HG03342 (cell line): ENCODE data around the gene NSDHL.

Experiments used
- ATAC-seq: cut with Tn5 transposase; IDR thresholded peaks from one replicate; pipeline ENCODE4 v1.9.1; 2021; ENCODE audit warnings: mild to moderate bottlenecking, moderate library complexity; ENCODE audit not compliant: unreplicated experiment

The NSDHL gene

GRCh38 chrX:152892999-152893891, 62.4 kb downstream of the NSDHL start:
- ATAC-seq: no peak

DNA sequence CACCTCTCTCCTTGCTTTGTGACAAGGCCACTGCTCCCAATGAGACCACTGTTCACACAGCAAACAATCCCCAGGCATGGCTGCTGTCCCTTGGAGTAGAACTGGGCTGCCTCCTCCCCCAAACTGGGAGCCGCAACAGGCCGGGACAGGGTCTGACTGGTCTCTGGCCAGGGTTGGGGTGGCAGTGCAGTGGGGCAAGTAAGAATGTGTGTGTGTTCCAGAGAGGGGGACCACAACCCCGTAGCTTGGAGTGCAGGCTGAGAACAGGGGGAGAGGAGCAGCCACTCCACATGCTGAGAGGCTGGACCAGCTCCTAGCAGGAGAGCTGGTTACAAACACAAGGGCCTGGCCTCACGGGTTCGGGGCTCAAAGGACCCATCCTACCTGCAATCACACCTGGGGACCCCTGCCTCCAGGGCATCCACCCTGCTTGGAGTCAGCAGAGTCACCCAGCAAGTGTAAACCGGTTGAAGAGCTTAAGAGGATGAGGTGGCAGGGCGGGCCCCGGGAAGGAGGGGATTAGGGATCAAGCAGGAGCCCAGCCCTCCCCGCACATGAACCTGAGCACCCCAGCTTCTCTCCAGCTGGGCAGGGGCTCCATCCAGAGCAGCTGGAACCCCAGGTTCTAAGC, 63.2 kb downstream of the NSDHL start:
- no peak for ATAC-seq

DNA sequence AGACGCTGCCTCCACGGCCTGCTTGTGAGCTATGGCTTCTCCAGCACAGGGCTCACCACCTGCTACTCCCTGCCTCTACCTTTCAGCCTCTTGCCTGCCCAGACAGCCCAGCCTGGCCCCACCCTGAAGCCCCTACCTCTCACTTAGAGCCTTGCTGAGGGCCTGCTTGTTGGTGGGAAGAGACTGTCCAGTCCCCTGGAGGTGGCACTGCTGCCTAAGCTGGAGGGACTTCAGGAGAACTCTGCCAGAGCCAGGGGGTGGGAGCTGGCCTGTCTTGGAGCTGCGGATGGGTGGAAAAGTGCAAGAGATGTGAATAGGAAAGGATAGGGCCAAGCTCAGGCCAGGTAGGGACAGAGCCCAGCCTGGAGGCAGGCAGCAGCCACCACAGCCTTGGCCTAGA, 64.3 kb downstream of the NSDHL start:
- no peak for ATAC-seq

DNA sequence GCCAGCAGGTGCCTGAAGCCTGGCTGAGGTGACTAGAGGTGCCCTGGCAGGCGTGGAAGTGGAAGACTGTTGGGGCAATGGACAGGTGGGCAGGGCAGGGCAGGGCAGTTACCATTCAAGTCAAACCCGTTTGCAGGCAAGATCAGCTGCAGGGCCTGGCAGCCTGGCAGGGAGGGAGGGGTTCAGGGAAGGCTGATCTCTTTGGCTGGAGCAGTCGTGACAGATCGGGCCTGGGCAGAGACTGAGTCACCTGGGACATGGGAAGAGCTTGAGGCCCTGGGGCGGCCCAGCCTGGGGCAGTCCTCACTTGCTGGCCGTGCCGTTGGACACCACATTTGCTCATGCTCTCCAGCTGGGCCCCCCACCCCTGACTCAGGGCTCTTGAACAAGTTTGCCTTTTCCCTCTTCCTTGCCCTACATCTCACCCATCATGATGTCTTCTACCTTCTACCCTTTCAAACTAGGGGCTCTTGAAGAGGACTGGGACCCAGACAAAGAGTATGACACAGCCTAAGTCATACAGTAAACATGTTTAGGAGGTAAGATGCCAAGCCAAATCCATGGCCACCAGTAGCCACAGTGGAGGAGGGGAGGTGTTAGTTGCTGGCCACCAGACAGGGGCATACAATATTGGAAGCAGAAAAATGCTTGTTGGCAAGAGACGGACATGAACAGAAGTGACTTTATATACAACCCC, 65.0 kb downstream of the NSDHL start:
- ATAC-seq: no peak

DNA sequence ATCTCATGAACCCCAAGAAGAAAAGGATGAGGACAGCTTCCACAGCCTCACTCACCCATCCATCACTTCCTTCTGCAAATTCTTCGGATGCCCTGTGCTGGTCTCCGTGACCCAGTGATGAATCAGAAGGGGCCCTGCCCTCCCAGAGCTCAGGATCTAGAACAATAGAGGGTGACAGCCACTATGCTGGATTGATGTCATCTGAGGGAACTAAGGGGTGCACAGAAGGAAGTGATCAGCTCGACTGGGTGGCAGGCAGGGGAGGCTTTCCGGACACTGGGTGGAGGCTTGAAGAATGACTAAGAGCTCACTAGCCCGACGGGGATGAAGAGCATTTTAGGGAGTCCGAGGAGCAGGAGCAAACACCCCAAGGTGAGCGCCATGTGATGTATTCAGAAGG, 65.6 kb downstream of the NSDHL start:
- ATAC-seq: no peak

DNA sequence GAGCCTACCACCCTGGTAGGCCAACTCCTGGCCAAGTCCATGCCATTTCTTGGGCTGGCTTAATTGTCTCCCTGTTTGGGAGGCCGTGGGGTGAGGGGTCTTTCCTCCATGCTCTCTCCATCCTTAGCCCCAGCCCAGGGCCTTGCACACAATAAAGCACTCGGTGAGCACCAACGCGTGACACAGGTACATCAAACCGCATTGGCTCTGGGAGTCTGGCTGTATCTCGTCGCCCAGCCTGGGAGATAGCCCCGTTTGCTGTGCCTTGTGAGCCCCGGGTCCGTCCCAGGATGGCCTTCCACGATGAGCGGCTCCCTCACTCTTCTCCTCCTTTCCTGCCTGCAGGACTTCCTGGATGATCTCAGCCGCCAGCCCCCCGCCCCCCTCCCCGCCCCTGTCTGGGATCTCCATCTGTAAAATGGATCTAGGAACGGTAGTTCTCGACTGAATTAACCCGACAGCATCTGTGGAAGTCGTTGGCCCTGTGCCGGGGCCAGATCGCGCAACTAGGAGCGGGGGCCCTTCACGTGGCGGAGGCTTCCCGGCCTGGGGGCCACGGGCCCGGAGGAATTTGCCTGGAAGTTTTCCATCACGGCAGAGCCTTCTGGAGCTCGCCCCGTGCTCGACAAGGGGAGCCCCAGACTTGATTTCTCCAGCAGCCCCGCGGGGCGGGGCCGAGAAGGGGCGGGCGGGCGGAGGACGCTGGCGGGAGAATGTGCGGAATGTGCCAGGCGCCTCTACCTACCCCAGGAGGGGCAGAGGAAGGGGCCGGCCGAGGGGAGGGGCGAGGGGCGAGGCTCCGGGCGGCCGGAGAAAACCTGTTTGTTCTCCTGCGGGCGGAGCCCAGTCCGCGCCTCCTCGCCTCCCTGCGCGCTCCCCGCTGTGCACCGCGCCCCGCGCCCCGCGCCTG, 66.6 kb downstream of the NSDHL start, which contains the start of gene ZNF185:
Gene ZNF185, plus strand, starts transcription at position 846 of the 910 bp plus-strand sequence. CDS start 16,423 bp downstream, outside the sequence.
- ATAC-seq: no peak

GRCh38 chrX:152898442-152898841, 67.6 kb downstream of the NSDHL start:
- ATAC-seq: no peak

- ATAC-seq: no peak
Measured at GRCh38 chrX:152899111-152899873, 68.4 kb downstream of the NSDHL start.

DNA sequence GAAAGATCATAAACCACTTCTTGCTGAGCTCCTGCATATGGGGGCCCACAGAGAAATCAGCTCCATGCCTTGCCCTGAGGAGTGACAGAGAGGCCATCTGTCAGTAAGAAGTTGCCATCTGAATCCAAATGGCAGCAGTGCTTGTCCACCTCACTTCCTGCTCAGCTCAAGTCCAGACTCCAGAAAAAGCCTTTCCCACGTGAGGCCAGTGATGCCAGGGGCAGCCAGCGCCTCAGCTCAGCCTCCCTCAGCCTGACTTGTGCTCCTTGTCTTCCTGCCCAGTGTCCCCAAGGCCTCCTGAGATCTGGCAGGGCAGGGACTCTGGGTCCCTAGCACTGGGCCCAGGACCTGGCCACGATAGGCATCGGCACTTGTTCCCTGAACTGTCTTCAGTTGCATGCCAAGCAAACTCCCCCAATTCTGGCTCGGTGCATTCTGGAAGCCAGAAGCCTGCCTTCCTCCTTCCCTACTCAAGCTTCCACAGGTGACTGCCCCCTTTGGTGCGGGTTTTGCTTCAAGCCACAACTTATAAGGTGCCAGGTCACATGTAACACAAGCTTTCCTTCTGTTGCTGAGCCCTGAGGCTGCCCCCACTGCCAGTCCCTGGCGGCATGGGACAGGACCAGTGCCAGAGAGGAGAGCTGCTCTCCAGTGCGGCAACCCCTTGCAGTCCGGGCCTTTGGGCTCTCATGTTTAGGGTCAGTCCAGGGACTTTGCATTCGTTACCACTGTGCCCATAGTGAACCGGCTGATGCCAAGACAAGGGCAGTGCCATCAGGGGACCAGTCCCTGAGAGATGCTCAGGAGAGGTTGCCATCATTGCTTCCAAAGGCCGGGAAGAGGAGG, 69.2 kb downstream of the NSDHL start:
- no peak for ATAC-seq

GRCh38 chrX:152900937-152901445, 70.1 kb downstream of the NSDHL start:
- no peak for ATAC-seq

GRCh38 chrX:152901816-152902501, 71.1 kb downstream of the NSDHL start:
- ATAC-seq: no peak

DNA sequence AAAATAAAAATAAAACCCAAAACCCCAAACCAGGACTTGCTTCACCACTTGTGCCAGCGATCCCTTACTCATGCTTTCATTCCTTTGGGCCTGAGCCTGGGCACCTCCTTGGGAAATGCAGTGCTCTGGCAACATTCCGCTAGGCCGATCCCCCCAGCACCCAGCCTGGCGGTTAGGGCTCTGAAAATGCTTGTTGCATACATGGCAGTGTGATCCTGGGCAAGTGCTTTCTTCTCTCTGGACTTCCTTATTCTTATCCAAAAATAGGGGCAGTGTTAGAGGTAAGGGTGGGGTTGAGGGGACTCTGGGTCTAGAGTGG, 71.6 kb downstream of the NSDHL start:
- ATAC-seq: no peak

- no peak for ATAC-seq
Measured at GRCh38 chrX:152903589-152903988, 72.7 kb downstream of the NSDHL start.

GRCh38 chrX:152904151-152905080, 73.6 kb downstream of the NSDHL start:
- no peak for ATAC-seq

- ATAC-seq: no peak
Measured at GRCh38 chrX:152905081-152905420, 74.2 kb downstream of the NSDHL start.

DNA sequence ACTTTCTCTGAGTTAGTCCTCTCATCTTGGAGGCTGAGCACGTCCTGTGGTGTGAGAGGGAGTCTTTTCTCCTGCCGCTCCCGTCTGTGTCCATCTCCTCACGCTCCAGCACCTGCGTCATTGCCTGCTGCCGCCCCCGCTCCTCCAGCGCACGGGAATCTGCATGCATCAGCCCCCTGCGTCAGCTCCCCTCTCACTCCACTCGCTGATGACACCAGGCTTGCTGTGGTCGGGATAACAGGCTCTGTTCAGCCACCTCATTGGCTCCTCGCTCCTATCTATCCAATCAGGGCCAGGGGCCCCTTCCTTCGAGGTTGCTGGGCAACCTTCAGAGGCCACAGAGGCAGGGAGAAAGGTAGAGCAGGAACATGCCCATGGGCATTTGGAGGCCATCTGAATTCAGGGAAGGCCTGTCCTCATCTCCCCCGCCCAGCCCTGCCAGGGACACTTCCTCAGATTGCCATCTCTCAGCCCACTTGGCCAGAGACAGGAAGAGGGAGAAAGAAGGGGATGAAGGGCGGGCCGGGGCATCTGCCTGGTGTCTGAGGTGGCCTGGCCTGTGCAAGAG, 76.3 kb downstream of the NSDHL start:
- ATAC-seq: no peak

DNA sequence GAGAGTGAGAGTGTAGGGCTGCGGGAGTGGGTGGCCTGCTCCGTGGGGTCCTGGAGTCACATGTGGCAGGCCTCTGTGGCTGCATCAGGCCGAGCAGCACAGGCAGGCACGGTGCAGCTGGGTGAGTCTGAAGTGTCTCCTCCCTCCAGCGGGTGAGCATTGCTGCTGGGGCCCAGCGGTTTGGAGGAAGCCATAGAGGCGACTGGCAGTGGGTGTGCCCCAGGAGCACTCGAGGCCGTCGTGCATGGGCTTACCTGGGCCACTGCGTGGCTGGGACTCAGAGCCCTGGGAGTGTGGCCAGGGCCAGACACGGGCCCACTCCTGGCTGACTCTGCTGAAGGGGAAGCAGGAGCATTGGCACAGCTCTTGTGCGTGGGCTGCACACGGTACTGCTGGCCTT, 77.6 kb downstream of the NSDHL start:
- no peak for ATAC-seq
